ENCODE measurements around the gene CDH13. TPM values are rescaled to one million over a fixed set of nuclear protein-coding genes. Genes with fewer than 3 reads are reported as not detected.

Gene CDH13
- total and polyA plus RNA-seq, 2 of the 8 experiments (the other 6 are each of a cell fraction or from before 2014, with no cell fraction given) = 2.3 to 2.4 TPM

DNA sequence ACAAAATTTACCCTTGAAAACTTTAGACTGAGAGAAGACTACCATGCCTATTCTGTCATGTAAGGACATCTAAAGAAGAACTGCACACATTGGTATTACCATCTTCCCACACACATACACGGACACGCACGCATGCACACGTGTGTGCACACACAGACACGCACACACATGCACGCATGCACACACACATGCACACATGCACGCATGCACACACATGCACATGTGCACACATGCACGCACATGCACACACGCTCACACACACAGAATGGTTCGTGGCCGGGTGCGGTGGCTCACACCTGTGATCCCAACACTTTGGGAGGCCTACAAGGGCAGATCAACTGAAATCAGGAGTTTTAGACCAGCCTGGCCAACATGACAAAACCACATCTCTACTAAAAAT, 884.1 kb downstream of the CDH13 start:
- H3K23ac ChIP-seq (ENCODE audit: insufficient read length) = no peak overlapping the region
- POLR2A ChIA-PET (ENCODE audit: partially characterized antibody) = interaction anchor here (1.4 kb wide), 1 partner anchor 15 kb away, joined by 3 read pairs; no protein-coding TSS in a partner anchor
- H3K4me2 ChIP-seq (ENCODE audit: insufficient read depth in 1 of 2, low read depth in 2 of 2, low read length in 2 of 2) = no peak overlapping the region
- no peak overlapping the region for H2BK20ac ChIP-seq (ENCODE audit: low read length)
- H3K4me1 ChIP-seq (replicated peaks in 1 of 4; ENCODE audit: control insufficient read depth in 3 of 4, insufficient read depth in 4 of 4, low read length in 3 of 4) = no peaks in the 10 kb centered on the region
- no peaks in the 10 kb centered on the region for H3K23me2 ChIP-seq (ENCODE audit: low read depth, low read length)
- H3K79me1 ChIP-seq (ENCODE audit: low read depth, low read length) = no peaks in the 10 kb centered on the region
- H2BK15ac ChIP-seq (ENCODE audit: low read length) = no peak overlapping the region
- H3K56ac ChIP-seq (replicated peaks; ENCODE audit: insufficient read length, low read depth, low read length) = peak overlapping the region; percentile 42
- H2AK5ac ChIP-seq (ENCODE audit: low read depth, low read length) = no peak overlapping the region
- FAIRE-seq = no peak
- no peaks in the 10 kb centered on the region for H4K20me1 ChIP-seq (replicated peaks in 1 of 2; ENCODE audit: control insufficient read depth in 1 of 2, insufficient read depth in 2 of 2, low read length in 2 of 2)
- no peak overlapping the region for H3K14ac ChIP-seq (ENCODE audit: insufficient read length)
- no peak overlapping the region for H3K9ac ChIP-seq (replicated peaks in 1 of 4; ENCODE audit: extremely low read depth in 1 of 4, low read depth in 3 of 4, low read length in 3 of 4)
- no peak overlapping the region for H2AFZ ChIP-seq (ENCODE audit: low read length)
- DNase-seq (ENCODE audit: low read depth in 1 of 2, low spot score in 2 of 2) = no peak
- no peak overlapping the region for H3K27ac ChIP-seq (ENCODE audit: low read depth, low read length)
- 92% methylated on average over 12 of the region's 12 CpGs; no CpG with 5 or more reads in 1 of the 2 experiments for WGBS, 2 experiments (ENCODE audit: extremely low coverage in 1 of 2, insufficient coverage in 1 of 2, insufficient read length in 1 of 2, insufficient replicate concordance in 2 of 2, low coverage in 1 of 2, low lambda C conversion rate in 2 of 2, missing lambda C conversion rate in 1 of 2)
- no peak overlapping the region for H3K18ac ChIP-seq (ENCODE audit: extremely low read depth, low read length)
- H4K5ac ChIP-seq (ENCODE audit: insufficient read length, low read depth, low read length) = no peak overlapping the region
- no peaks in the 10 kb centered on the region for H3K36me3 ChIP-seq (ENCODE audit: control insufficient read depth in 2 of 4, insufficient read depth in 4 of 4, low read length in 3 of 4)
- no peak overlapping the region for H2BK12ac ChIP-seq (ENCODE audit: low read depth, low read length)
- H3K9me3 ChIP-seq (ENCODE audit: insufficient read depth in 2 of 2, low read depth in 1 of 2, low read length in 1 of 2) = no peaks in the 10 kb centered on the region; a peak in 1 of 4 replicates
- CTCF ChIA-PET (ENCODE audit: partially characterized antibody) = no interaction called here
- H3K4ac ChIP-seq (replicated peaks; ENCODE audit: insufficient read length, low read depth, low read length) = no peak overlapping the region
- H3K4me3 ChIP-seq (ENCODE audit: extremely low read depth in 1 of 4, insufficient read depth in 2 of 4, low read depth in 3 of 4, low read length in 4 of 4) = no peak overlapping the region
- no peaks in the 10 kb centered on the region for H3K79me2 ChIP-seq (ENCODE audit: control insufficient read depth in 1 of 2, insufficient read depth in 2 of 2, low read length in 2 of 2)
- H2BK120ac ChIP-seq (replicated peaks; ENCODE audit: low read depth, low read length) = no peak overlapping the region
- no peak overlapping the region for H4K8ac ChIP-seq (ENCODE audit: extremely low read depth, insufficient read depth, low read length)
- no peak overlapping the region for H4K91ac ChIP-seq (replicated peaks; ENCODE audit: insufficient read length, low read length)
- no peaks in the 10 kb centered on the region for H3K27me3 ChIP-seq (replicated peaks in 1 of 4; ENCODE audit: control insufficient read depth in 3 of 4, extremely low read depth in 1 of 4, insufficient read depth in 3 of 4, low read length in 3 of 4)
- no peak overlapping the region for H2BK5ac ChIP-seq (ENCODE audit: low read depth, low read length)
- no peak for TF ChIP-seq KDM4A (IDR thresholded peaks at IDR 0.05; ENCODE audit: low read depth, low read length, severe bottlenecking)
- no peak for TF ChIP-seq KDM1A (IDR thresholded peaks at IDR 0.05; ENCODE audit: borderline replicate concordance, low read length)
- TF ChIP-seq, protein P1, sequence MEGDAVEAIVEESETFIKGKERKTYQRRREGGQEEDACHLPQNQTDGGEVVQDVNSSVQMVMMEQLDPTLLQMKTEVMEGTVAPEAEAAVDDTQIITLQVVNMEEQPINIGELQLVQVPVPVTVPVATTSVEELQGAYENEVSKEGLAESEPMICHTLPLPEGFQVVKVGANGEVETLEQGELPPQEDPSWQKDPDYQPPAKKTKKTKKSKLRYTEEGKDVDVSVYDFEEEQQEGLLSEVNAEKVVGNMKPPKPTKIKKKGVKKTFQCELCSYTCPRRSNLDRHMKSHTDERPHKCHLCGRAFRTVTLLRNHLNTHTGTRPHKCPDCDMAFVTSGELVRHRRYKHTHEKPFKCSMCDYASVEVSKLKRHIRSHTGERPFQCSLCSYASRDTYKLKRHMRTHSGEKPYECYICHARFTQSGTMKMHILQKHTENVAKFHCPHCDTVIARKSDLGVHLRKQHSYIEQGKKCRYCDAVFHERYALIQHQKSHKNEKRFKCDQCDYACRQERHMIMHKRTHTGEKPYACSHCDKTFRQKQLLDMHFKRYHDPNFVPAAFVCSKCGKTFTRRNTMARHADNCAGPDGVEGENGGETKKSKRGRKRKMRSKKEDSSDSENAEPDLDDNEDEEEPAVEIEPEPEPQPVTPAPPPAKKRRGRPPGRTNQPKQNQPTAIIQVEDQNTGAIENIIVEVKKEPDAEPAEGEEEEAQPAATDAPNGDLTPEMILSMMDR (IDR thresholded peaks at IDR 0.05; ENCODE audit: control extremely low read depth in 1 of 3, insufficient read depth in 1 of 3, low read depth in 1 of 3, low read length in 3 of 3) = no peak
- no peak for TF ChIP-seq SUZ12 (IDR thresholded peaks at IDR 0.05; ENCODE audit: low read length)
- TF ChIP-seq RFX5 (IDR thresholded peaks at IDR 0.05; ENCODE audit: borderline replicate concordance, low read depth, low read length) = no peak
- no peak for TF ChIP-seq CBX5 (IDR thresholded peaks at IDR 0.05; ENCODE audit: low read depth, low read length)
- TF ChIP-seq SP1 (IDR thresholded peaks at IDR 0.05; ENCODE audit: low read depth, low read length) = no peak
- no peak for TF ChIP-seq SAP30 (IDR thresholded peaks at IDR 0.05; ENCODE audit: insufficient read depth, insufficient replicate concordance, low read length)
- TF ChIP-seq EGR1 (IDR thresholded peaks at IDR 0.05; ENCODE audit: borderline replicate concordance, low read depth, low read length) = no peak
- TF ChIP-seq KDM5A (IDR thresholded peaks at IDR 0.05; ENCODE audit: low read length) = no peak
- TF ChIP-seq NRF1 (IDR thresholded peaks at IDR 0.05; ENCODE audit: low read depth, low read length) = no peak
- no peak for TF ChIP-seq CTBP2 (IDR thresholded peaks at IDR 0.05; ENCODE audit: borderline replicate concordance, insufficient read depth, insufficient read length, low read length)
